ENCODE data around the gene LAMC3. TPM values are rescaled to one million over a fixed set of nuclear protein-coding genes. Genes with fewer than 3 reads are reported as not detected.

The LAMC3 gene
- total and polyA plus RNA-seq, 2 experiments from 2014 or later, result 29.5 to 43.4 TPM

DNA sequence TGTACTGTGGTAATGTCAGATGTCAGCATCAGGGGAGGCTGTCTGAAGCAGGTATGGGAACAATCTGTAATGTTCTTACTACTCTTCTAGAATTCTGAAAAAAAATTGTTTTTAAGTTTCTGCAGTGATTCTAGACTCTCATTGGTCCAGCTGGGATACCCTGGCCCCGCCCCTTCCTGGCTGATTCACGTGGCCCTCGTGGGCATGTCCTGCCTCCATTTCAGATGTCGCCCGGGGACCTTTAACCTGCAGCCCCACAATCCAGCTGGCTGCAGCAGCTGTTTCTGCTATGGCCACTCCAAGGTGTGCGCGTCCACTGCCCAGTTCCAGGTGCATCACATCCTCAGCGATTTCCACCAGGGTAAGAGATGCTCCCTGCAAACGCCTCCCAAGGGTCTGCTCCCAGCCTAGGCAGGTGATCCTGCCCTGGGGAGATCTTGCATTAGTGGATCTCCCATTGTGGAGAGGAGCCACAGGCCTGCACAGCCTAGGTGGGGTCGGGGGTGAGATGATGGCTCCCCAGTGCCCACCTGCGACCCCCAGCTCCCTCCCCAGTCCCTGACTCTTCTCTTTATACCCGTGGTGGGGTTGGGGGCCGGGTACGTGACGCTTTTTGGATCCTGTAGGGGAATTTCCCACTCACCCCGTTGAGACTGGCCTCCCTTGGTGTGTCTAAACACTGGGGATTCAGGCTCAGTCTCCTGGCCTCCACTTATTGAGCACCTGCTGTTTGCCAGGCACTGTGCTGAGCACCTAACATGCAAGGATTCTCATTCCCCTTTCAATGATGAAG, 36.5 kb downstream of the LAMC3 start:
- H3K36me3 ChIP-seq (replicated peaks; ENCODE audit: insufficient read depth, low read depth), result no peaks in the 10 kb centered on the region
- H3K9me3 ChIP-seq (ENCODE audit: low read depth), result no peaks in the 10 kb centered on the region
- no peaks in the 10 kb centered on the region for H3K27me3 ChIP-seq
- no peaks in the 10 kb centered on the region for H4K20me1 ChIP-seq (ENCODE audit: insufficient read depth, poor library complexity, severe bottlenecking)
- no peaks in the 10 kb centered on the region for H3K79me2 ChIP-seq
- no peak overlapping the region for H3K27ac ChIP-seq
- 86% methylated on average over 15 of the region's 16 CpGs for WGBS (ENCODE audit: low lambda C conversion rate, missing lambda C conversion rate)
- no peaks in the 10 kb centered on the region for H3K4me1 ChIP-seq (ENCODE audit: insufficient read depth)
- DNase-seq (ENCODE audit: low spot score), result no peak
- no peak overlapping the region for H3K4me2 ChIP-seq
- H2AFZ ChIP-seq, result no peak overlapping the region
- H3K9me2 ChIP-seq (replicated peaks; ENCODE audit: insufficient read depth), result no peaks in the 10 kb centered on the region
- H3K4me3 ChIP-seq, result no peak overlapping the region
- TF ChIP-seq CTCF (IDR thresholded peaks at IDR 0.05; ENCODE audit: poor library complexity) (no peak), EZH2phosphoT487 (IDR thresholded peaks at IDR 0.05; ENCODE audit: low read depth, severe bottlenecking, unreplicated experiment) (no peak), EZH2 (IDR thresholded peaks at IDR 0.05; ENCODE audit: borderline replicate concordance) (no peak)

DNA sequence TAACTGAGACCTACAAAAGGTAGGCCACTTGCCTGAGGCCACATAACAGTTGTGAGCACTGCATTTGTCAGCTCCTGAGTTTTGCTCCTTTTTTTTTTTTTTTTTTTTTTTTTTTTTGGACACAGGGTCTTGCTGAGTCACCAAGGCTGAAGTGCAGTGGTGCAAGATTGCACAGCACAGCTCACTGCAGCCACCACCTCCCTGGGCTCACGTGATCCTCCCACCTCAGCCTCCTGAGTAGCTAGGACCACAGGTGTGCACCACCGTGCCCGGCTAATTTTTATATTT, 37.1 kb downstream of the LAMC3 start:
- Histone ChIP-seq H4K20me1 (ENCODE audit: insufficient read depth, poor library complexity, severe bottlenecking) (no peaks in the 10 kb centered on the region), H2AFZ (no peak overlapping the region), H3K4me2 (no peak overlapping the region), H3K27ac (no peak overlapping the region), H3K79me2 (no peaks in the 10 kb centered on the region), H3K9me2 (replicated peaks; ENCODE audit: insufficient read depth) (no peaks in the 10 kb centered on the region), H3K4me3 (no peak overlapping the region), H3K27me3 (no peaks in the 10 kb centered on the region), H3K9me3 (ENCODE audit: low read depth) (no peaks in the 10 kb centered on the region), H3K36me3 (replicated peaks; ENCODE audit: insufficient read depth, low read depth) (no peaks in the 10 kb centered on the region), H3K4me1 (ENCODE audit: insufficient read depth) (no peaks in the 10 kb centered on the region)
- DNase-seq (ENCODE audit: low spot score), result no peak
- 98% methylated on average over 3 of the region's 3 CpGs for WGBS (ENCODE audit: low lambda C conversion rate, missing lambda C conversion rate)
- no peak for TF ChIP-seq CTCF (IDR thresholded peaks at IDR 0.05; ENCODE audit: poor library complexity)
- TF ChIP-seq EZH2phosphoT487 (IDR thresholded peaks at IDR 0.05; ENCODE audit: low read depth, severe bottlenecking, unreplicated experiment), result no peak
- TF ChIP-seq EZH2 (IDR thresholded peaks at IDR 0.05; ENCODE audit: borderline replicate concordance), result no peak

- Histone ChIP-seq H3K4me2 (peak overlapping the region; percentile 72), H3K36me3 (replicated peaks; ENCODE audit: insufficient read depth, low read depth) (no peaks in the 10 kb centered on the region), H3K9me2 (replicated peaks; ENCODE audit: insufficient read depth) (no peaks in the 10 kb centered on the region), H3K9me3 (ENCODE audit: low read depth) (no peaks in the 10 kb centered on the region), H3K27me3 (no peaks in the 10 kb centered on the region), H3K79me2 (no peaks in the 10 kb centered on the region), H3K27ac (no peak overlapping the region), H3K4me1 (ENCODE audit: insufficient read depth) (no peaks in the 10 kb centered on the region), H4K20me1 (ENCODE audit: insufficient read depth, poor library complexity, severe bottlenecking) (no peaks in the 10 kb centered on the region), H2AFZ (peak overlapping the region; percentile 76), H3K4me3 (no peak overlapping the region)
- peak; percentile 88 for DNase-seq (ENCODE audit: low spot score)
- TF ChIP-seq EZH2phosphoT487 (IDR thresholded peaks at IDR 0.05; ENCODE audit: low read depth, severe bottlenecking, unreplicated experiment) (no peak), CTCF (IDR thresholded peaks at IDR 0.05; ENCODE audit: poor library complexity) (peak; percentile 93)
- 20% methylated on average over 34 of the region's 35 CpGs for WGBS (ENCODE audit: low lambda C conversion rate, missing lambda C conversion rate)
Measured at GRCh38 chr9:131046581-131047202, 37.7 kb downstream of the LAMC3 start.
